ENCODE measurements around the gene DHX57.

DNA sequence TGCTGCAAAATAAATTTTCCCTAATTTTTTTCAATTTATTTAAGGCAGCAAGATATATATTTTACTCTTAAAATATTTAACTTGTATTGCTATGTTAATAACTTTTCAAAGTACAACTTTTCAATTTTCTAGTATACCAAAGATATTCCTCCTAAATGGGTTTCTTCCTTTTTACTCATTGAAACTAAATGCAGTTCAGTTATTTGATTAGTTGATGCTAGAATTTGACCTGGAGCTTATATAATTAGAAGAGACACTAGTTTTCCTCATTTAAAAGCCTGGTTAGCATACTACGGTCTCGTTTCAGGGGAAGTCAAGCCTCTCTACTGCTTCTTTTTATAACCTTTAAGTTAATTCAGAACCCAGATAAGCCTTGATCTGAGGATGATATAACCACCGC lies 13.8 kb upstream of the DHX57 start, which contains the start of gene ARHGEF33:
- TF ChIP-seq, protein P1, sequence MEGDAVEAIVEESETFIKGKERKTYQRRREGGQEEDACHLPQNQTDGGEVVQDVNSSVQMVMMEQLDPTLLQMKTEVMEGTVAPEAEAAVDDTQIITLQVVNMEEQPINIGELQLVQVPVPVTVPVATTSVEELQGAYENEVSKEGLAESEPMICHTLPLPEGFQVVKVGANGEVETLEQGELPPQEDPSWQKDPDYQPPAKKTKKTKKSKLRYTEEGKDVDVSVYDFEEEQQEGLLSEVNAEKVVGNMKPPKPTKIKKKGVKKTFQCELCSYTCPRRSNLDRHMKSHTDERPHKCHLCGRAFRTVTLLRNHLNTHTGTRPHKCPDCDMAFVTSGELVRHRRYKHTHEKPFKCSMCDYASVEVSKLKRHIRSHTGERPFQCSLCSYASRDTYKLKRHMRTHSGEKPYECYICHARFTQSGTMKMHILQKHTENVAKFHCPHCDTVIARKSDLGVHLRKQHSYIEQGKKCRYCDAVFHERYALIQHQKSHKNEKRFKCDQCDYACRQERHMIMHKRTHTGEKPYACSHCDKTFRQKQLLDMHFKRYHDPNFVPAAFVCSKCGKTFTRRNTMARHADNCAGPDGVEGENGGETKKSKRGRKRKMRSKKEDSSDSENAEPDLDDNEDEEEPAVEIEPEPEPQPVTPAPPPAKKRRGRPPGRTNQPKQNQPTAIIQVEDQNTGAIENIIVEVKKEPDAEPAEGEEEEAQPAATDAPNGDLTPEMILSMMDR (IDR thresholded peaks at IDR 0.05), result no peak
- TF ChIP-seq POLR2A (IDR thresholded peaks at IDR 0.05), result no peak
- TF ChIP-seq POLR2AphosphoS5 (IDR thresholded peaks at IDR 0.05), result no peak

Data from prostate gland (tissue), 2 donors.